ENCODE results near the gene LRRC71.

- TF ChIP-seq CTCF (IDR thresholded peaks at IDR 0.05) (no peak), POLR2A (IDR thresholded peaks at IDR 0.05) (no peak)
Measured at GRCh38 chr1:156912310-156912709, 8.1 kb upstream of the LRRC71 start.
